ENCODE data around the gene STX4. TPM values are rescaled to one million over a fixed set of nuclear protein-coding genes. Genes with fewer than 3 reads are reported as not detected.

Gene STX4
- total and polyA plus RNA-seq, 9 of the 15 experiments (the other 6 are each of a cell fraction or from before 2014, with no cell fraction given) = 3.2 to 48.0 (median 21.5) TPM

DNA sequence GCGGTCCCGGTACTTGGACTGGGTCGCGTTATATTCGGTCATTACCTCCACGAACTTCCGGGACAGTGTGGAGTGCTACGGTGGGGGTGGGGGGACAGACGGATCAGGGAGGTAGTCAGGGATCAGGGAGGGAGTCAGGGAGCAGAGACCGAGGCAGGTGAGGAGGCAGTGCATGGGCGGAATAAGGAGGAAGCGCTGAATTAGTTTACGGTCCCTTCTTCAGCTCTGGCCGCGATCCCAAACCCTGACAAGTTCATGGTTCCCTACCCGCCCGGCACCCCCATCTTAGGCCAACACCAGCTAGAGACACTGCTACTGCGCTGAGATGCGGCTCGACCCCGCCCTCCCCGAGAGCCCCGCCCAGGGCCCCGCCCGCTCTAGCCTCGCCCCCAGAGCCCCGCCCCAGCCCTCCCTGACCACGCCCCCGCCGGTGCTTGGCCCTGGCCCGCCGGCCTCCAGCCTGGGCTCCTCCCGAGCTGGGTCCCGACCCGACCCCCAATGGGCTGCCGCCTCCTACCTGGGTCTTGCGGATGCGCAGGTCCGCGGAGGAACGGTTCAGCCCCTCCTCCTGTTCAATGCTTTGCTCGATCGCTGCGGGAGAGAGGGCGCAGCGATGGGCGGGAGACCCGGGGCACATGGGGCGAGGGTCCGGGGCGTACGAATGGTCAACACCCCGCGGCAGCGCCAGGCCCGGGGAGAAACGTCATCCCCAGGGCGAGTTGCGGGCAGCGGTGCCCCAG is 36.2 kb upstream of the STX4 start (continued):
- no peak for TF ChIP-seq ARHGAP35 (IDR thresholded peaks at IDR 0.05; ENCODE audit: partially characterized antibody)
- TF ChIP-seq POLR2A (conservative IDR thresholded peaks at IDR 0.05) = peak; percentile 90
- TF ChIP-seq, protein P1, sequence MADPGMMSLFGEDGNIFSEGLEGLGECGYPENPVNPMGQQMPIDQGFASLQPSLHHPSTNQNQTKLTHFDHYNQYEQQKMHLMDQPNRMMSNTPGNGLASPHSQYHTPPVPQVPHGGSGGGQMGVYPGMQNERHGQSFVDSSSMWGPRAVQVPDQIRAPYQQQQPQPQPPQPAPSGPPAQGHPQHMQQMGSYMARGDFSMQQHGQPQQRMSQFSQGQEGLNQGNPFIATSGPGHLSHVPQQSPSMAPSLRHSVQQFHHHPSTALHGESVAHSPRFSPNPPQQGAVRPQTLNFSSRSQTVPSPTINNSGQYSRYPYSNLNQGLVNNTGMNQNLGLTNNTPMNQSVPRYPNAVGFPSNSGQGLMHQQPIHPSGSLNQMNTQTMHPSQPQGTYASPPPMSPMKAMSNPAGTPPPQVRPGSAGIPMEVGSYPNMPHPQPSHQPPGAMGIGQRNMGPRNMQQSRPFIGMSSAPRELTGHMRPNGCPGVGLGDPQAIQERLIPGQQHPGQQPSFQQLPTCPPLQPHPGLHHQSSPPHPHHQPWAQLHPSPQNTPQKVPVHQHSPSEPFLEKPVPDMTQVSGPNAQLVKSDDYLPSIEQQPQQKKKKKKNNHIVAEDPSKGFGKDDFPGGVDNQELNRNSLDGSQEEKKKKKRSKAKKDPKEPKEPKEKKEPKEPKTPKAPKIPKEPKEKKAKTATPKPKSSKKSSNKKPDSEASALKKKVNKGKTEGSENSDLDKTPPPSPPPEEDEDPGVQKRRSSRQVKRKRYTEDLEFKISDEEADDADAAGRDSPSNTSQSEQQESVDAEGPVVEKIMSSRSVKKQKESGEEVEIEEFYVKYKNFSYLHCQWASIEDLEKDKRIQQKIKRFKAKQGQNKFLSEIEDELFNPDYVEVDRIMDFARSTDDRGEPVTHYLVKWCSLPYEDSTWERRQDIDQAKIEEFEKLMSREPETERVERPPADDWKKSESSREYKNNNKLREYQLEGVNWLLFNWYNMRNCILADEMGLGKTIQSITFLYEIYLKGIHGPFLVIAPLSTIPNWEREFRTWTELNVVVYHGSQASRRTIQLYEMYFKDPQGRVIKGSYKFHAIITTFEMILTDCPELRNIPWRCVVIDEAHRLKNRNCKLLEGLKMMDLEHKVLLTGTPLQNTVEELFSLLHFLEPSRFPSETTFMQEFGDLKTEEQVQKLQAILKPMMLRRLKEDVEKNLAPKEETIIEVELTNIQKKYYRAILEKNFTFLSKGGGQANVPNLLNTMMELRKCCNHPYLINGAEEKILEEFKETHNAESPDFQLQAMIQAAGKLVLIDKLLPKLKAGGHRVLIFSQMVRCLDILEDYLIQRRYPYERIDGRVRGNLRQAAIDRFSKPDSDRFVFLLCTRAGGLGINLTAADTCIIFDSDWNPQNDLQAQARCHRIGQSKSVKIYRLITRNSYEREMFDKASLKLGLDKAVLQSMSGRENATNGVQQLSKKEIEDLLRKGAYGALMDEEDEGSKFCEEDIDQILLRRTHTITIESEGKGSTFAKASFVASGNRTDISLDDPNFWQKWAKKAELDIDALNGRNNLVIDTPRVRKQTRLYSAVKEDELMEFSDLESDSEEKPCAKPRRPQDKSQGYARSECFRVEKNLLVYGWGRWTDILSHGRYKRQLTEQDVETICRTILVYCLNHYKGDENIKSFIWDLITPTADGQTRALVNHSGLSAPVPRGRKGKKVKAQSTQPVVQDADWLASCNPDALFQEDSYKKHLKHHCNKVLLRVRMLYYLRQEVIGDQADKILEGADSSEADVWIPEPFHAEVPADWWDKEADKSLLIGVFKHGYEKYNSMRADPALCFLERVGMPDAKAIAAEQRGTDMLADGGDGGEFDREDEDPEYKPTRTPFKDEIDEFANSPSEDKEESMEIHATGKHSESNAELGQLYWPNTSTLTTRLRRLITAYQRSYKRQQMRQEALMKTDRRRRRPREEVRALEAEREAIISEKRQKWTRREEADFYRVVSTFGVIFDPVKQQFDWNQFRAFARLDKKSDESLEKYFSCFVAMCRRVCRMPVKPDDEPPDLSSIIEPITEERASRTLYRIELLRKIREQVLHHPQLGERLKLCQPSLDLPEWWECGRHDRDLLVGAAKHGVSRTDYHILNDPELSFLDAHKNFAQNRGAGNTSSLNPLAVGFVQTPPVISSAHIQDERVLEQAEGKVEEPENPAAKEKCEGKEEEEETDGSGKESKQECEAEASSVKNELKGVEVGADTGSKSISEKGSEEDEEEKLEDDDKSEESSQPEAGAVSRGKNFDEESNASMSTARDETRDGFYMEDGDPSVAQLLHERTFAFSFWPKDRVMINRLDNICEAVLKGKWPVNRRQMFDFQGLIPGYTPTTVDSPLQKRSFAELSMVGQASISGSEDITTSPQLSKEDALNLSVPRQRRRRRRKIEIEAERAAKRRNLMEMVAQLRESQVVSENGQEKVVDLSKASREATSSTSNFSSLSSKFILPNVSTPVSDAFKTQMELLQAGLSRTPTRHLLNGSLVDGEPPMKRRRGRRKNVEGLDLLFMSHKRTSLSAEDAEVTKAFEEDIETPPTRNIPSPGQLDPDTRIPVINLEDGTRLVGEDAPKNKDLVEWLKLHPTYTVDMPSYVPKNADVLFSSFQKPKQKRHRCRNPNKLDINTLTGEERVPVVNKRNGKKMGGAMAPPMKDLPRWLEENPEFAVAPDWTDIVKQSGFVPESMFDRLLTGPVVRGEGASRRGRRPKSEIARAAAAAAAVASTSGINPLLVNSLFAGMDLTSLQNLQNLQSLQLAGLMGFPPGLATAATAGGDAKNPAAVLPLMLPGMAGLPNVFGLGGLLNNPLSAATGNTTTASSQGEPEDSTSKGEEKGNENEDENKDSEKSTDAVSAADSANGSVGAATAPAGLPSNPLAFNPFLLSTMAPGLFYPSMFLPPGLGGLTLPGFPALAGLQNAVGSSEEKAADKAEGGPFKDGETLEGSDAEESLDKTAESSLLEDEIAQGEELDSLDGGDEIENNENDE (IDR thresholded peaks at IDR 0.05; ENCODE audit: low read depth, low read length) = no peak
- TF ChIP-seq CBX1 (IDR thresholded peaks at IDR 0.05; ENCODE audit: low read depth) = peak; percentile 39; the same call in 1 of the 2 replicates
- no peak for TF ChIP-seq HNRNPH1 (optimal IDR thresholded peaks at IDR 0.05; ENCODE audit: low read depth, low read length)
- TF ChIP-seq TRIM24 (IDR thresholded peaks at IDR 0.05) = no peak
- TF ChIP-seq, protein P2, sequence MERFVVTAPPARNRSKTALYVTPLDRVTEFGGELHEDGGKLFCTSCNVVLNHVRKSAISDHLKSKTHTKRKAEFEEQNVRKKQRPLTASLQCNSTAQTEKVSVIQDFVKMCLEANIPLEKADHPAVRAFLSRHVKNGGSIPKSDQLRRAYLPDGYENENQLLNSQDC (CRISPR knock-in tag; IDR thresholded peaks at IDR 0.05) = no peak
- TF ChIP-seq KHSRP (IDR thresholded peaks at IDR 0.05) = no peak
- TF ChIP-seq, protein P3, sequence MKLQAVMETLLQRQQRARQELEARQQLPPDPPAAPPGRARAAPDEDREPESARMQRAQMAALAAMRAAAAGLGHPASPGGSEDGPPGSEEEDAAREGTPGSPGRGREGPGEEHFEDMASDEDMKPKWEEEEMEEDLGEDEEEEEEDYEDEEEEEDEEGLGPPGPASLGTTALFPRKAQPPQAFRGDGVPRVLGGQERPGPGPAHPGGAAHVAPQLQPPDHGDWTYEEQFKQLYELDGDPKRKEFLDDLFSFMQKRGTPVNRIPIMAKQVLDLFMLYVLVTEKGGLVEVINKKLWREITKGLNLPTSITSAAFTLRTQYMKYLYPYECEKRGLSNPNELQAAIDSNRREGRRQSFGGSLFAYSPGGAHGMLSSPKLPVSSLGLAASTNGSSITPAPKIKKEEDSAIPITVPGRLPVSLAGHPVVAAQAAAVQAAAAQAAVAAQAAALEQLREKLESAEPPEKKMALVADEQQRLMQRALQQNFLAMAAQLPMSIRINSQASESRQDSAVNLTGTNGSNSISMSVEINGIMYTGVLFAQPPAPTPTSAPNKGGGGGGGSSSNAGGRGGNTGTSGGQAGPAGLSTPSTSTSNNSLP (IDR thresholded peaks at IDR 0.05; ENCODE audit: borderline replicate concordance, low read depth, low read length) = no peak
- no peak for TF ChIP-seq CBX5 (IDR thresholded peaks at IDR 0.05; ENCODE audit: borderline replicate concordance, low read depth)
- TF ChIP-seq, protein P4, sequence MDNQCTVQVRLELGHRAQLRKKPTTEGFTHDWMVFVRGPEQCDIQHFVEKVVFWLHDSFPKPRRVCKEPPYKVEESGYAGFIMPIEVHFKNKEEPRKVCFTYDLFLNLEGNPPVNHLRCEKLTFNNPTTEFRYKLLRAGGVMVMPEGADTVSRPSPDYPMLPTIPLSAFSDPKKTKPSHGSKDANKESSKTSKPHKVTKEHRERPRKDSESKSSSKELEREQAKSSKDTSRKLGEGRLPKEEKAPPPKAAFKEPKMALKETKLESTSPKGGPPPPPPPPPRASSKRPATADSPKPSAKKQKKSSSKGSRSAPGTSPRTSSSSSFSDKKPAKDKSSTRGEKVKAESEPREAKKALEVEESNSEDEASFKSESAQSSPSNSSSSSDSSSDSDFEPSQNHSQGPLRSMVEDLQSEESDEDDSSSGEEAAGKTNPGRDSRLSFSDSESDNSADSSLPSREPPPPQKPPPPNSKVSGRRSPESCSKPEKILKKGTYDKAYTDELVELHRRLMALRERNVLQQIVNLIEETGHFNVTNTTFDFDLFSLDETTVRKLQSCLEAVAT (IDR thresholded peaks at IDR 0.05) = peak; percentile 35 to 63; a peak in 1 of 4 replicates
- TF ChIP-seq, protein P5, sequence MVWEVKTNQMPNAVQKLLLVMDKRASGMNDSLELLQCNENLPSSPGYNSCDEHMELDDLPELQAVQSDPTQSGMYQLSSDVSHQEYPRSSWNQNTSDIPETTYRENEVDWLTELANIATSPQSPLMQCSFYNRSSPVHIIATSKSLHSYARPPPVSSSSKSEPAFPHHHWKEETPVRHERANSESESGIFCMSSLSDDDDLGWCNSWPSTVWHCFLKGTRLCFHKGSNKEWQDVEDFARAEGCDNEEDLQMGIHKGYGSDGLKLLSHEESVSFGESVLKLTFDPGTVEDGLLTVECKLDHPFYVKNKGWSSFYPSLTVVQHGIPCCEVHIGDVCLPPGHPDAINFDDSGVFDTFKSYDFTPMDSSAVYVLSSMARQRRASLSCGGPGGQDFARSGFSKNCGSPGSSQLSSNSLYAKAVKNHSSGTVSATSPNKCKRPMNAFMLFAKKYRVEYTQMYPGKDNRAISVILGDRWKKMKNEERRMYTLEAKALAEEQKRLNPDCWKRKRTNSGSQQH (CRISPR knock-in tag; IDR thresholded peaks at IDR 0.05) = 0 out of 2 replicates have a peak, but pooled peaks have one; percentile 50

All from K562 (cell line).